ENCODE measurements around the gene INAVA.

GRCh38 chr1:200892958-200893357, 1.7 kb upstream of the INAVA start:
- TF ChIP-seq JUND (IDR thresholded peaks at IDR 0.05) = no peak
- TF ChIP-seq, protein P1, sequence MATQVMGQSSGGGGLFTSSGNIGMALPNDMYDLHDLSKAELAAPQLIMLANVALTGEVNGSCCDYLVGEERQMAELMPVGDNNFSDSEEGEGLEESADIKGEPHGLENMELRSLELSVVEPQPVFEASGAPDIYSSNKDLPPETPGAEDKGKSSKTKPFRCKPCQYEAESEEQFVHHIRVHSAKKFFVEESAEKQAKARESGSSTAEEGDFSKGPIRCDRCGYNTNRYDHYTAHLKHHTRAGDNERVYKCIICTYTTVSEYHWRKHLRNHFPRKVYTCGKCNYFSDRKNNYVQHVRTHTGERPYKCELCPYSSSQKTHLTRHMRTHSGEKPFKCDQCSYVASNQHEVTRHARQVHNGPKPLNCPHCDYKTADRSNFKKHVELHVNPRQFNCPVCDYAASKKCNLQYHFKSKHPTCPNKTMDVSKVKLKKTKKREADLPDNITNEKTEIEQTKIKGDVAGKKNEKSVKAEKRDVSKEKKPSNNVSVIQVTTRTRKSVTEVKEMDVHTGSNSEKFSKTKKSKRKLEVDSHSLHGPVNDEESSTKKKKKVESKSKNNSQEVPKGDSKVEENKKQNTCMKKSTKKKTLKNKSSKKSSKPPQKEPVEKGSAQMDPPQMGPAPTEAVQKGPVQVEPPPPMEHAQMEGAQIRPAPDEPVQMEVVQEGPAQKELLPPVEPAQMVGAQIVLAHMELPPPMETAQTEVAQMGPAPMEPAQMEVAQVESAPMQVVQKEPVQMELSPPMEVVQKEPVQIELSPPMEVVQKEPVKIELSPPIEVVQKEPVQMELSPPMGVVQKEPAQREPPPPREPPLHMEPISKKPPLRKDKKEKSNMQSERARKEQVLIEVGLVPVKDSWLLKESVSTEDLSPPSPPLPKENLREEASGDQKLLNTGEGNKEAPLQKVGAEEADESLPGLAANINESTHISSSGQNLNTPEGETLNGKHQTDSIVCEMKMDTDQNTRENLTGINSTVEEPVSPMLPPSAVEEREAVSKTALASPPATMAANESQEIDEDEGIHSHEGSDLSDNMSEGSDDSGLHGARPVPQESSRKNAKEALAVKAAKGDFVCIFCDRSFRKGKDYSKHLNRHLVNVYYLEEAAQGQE (IDR thresholded peaks at IDR 0.05) = no peak
- no peak for TF ChIP-seq CTCF (IDR thresholded peaks at IDR 0.05; ENCODE audit: low read depth, low read length, missing input control)
- TF ChIP-seq, protein P2, sequence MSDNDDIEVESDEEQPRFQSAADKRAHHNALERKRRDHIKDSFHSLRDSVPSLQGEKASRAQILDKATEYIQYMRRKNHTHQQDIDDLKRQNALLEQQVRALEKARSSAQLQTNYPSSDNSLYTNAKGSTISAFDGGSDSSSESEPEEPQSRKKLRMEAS (IDR thresholded peaks at IDR 0.05) = no peak
- TF ChIP-seq RAD21 (IDR thresholded peaks at IDR 0.05) = no peak

All from liver (tissue), 3 donors.